ENCODE measurements around the gene PDXK.

DNA sequence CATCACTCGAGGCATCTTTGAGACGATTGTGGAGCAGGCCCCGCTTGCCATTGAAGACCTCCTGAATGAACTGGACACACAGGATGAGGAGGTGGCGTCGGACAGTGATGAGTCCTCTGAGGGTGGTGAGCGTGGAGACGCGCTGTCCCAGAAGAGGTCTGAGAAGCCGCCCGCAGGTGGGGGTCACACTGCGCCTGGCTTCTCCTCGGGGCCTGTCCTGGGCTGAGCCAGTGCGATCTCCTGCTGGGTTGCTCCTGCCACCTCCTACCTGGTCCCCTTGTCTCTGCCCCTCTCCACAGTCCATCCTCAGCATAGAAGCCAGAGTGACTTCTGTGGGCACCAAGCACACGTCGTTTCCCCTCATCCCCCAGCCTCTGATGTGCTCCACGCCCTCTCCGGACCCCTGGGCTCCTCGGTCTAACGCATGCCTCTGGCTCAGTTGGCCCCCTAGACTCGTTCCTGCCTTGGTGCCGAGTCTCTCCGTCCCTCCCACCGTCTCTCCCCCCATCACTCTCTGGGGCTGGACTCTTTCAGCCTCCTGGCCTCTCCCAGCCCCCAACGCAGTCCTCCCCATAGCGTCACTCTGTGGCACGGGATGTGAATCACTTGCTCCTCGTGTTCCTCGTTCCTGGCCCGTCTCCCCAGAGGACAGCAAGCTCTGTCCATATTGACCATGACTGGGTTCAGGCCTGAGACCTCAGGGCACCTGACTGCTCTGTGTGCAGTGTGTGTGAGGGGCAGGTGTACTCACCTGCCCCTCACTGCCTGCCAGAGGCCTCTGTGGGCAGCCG lies 79.2 kb downstream of the PDXK start:
- TF ChIP-seq POLR2A (IDR thresholded peaks at IDR 0.05): no peak
- TF ChIP-seq, protein P1, sequence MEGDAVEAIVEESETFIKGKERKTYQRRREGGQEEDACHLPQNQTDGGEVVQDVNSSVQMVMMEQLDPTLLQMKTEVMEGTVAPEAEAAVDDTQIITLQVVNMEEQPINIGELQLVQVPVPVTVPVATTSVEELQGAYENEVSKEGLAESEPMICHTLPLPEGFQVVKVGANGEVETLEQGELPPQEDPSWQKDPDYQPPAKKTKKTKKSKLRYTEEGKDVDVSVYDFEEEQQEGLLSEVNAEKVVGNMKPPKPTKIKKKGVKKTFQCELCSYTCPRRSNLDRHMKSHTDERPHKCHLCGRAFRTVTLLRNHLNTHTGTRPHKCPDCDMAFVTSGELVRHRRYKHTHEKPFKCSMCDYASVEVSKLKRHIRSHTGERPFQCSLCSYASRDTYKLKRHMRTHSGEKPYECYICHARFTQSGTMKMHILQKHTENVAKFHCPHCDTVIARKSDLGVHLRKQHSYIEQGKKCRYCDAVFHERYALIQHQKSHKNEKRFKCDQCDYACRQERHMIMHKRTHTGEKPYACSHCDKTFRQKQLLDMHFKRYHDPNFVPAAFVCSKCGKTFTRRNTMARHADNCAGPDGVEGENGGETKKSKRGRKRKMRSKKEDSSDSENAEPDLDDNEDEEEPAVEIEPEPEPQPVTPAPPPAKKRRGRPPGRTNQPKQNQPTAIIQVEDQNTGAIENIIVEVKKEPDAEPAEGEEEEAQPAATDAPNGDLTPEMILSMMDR (IDR thresholded peaks at IDR 0.05): no peak
- TF ChIP-seq POLR2AphosphoS5 (IDR thresholded peaks at IDR 0.05): no peak

Measured in breast epithelium (tissue), 3 donors.